Measurements from ENCODE around the gene FBXW5. TPM values are rescaled to one million over a fixed set of nuclear protein-coding genes. Genes with fewer than 3 reads are reported as not detected.

Gene FBXW5
- polyA plus RNA-seq, 1 donor from 2014 or later, result 138 TPM

DNA sequence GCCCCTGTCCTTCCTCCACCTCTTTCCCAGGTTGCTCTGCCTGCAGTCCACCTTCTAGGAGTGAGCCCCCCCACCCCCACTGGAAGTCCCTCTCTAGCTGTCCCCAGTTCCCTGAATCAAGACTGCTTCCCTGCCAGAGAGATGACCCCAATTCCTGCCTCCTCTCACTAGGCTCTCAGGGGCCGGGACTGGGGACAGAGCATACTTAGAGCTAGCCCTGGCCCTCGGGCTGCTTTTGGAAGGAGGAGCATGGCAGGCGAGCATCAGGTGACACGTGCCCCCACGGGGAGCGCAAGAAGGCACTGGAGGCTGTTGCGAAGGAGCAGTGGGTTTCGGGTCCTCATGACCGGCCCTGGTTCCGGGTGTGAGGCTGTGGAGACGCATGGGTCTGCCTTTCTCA is 48.5 kb downstream of the FBXW5 start:
- no peaks in the 10 kb centered on the region for H3K79me2 ChIP-seq (replicated peaks; ENCODE audit: insufficient read depth, low read length)
- H3K27me3 ChIP-seq (ENCODE audit: insufficient read depth, low read depth, low read length), result no peaks in the 10 kb centered on the region
- no peaks in the 10 kb centered on the region for H4K20me1 ChIP-seq (ENCODE audit: insufficient read depth)
- H3K9me2 ChIP-seq (ENCODE audit: insufficient read depth, low read length), result no peaks in the 10 kb centered on the region
- no peak overlapping the region for H3K4me2 ChIP-seq (ENCODE audit: low read length)
- H3K36me3 ChIP-seq (ENCODE audit: insufficient read depth, low read length), result no peaks in the 10 kb centered on the region
- no peak overlapping the region for H2AFZ ChIP-seq (ENCODE audit: low read depth, low read length)
- H3K4me3 ChIP-seq (ENCODE audit: low read length), result no peak overlapping the region
- H3K9me3 ChIP-seq (ENCODE audit: low read length), result no peaks in the 10 kb centered on the region
- no peak overlapping the region for H3K27ac ChIP-seq (ENCODE audit: low read length)
- H3F3A ChIP-seq (ENCODE audit: insufficient read depth, low read length, poor library complexity, severe bottlenecking), result no peaks in the 10 kb centered on the region
- TF ChIP-seq, protein P1, sequence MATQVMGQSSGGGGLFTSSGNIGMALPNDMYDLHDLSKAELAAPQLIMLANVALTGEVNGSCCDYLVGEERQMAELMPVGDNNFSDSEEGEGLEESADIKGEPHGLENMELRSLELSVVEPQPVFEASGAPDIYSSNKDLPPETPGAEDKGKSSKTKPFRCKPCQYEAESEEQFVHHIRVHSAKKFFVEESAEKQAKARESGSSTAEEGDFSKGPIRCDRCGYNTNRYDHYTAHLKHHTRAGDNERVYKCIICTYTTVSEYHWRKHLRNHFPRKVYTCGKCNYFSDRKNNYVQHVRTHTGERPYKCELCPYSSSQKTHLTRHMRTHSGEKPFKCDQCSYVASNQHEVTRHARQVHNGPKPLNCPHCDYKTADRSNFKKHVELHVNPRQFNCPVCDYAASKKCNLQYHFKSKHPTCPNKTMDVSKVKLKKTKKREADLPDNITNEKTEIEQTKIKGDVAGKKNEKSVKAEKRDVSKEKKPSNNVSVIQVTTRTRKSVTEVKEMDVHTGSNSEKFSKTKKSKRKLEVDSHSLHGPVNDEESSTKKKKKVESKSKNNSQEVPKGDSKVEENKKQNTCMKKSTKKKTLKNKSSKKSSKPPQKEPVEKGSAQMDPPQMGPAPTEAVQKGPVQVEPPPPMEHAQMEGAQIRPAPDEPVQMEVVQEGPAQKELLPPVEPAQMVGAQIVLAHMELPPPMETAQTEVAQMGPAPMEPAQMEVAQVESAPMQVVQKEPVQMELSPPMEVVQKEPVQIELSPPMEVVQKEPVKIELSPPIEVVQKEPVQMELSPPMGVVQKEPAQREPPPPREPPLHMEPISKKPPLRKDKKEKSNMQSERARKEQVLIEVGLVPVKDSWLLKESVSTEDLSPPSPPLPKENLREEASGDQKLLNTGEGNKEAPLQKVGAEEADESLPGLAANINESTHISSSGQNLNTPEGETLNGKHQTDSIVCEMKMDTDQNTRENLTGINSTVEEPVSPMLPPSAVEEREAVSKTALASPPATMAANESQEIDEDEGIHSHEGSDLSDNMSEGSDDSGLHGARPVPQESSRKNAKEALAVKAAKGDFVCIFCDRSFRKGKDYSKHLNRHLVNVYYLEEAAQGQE (IDR thresholded peaks at IDR 0.05; ENCODE audit: borderline replicate concordance), result no peak
- no peak for TF ChIP-seq EZH2 (IDR thresholded peaks at IDR 0.05; ENCODE audit: borderline replicate concordance, insufficient read depth, low read length, poor library complexity, severe bottlenecking)
- TF ChIP-seq TAF1 (IDR thresholded peaks at IDR 0.05; ENCODE audit: low read depth), result no peak
- TF ChIP-seq POLR2AphosphoS5 (IDR thresholded peaks at IDR 0.05), result no peak
- TF ChIP-seq MXI1 (conservative IDR thresholded peaks at IDR 0.05; ENCODE audit: poor library complexity, severe bottlenecking), result no peak
- TF ChIP-seq RAD21 (conservative IDR thresholded peaks at IDR 0.05), result no peak
- TF ChIP-seq EP300 (conservative IDR thresholded peaks at IDR 0.05; ENCODE audit: poor library complexity, severe bottlenecking), result no peak
- TF ChIP-seq, protein P2, sequence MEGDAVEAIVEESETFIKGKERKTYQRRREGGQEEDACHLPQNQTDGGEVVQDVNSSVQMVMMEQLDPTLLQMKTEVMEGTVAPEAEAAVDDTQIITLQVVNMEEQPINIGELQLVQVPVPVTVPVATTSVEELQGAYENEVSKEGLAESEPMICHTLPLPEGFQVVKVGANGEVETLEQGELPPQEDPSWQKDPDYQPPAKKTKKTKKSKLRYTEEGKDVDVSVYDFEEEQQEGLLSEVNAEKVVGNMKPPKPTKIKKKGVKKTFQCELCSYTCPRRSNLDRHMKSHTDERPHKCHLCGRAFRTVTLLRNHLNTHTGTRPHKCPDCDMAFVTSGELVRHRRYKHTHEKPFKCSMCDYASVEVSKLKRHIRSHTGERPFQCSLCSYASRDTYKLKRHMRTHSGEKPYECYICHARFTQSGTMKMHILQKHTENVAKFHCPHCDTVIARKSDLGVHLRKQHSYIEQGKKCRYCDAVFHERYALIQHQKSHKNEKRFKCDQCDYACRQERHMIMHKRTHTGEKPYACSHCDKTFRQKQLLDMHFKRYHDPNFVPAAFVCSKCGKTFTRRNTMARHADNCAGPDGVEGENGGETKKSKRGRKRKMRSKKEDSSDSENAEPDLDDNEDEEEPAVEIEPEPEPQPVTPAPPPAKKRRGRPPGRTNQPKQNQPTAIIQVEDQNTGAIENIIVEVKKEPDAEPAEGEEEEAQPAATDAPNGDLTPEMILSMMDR (IDR thresholded peaks at IDR 0.05; ENCODE audit: poor library complexity, severe bottlenecking), result no peak
- no peak for TF ChIP-seq SMC3 (conservative IDR thresholded peaks at IDR 0.05; ENCODE audit: poor library complexity)
- no peak overlapping the region for H3K9ac ChIP-seq (ENCODE audit: low read length)

DNA sequence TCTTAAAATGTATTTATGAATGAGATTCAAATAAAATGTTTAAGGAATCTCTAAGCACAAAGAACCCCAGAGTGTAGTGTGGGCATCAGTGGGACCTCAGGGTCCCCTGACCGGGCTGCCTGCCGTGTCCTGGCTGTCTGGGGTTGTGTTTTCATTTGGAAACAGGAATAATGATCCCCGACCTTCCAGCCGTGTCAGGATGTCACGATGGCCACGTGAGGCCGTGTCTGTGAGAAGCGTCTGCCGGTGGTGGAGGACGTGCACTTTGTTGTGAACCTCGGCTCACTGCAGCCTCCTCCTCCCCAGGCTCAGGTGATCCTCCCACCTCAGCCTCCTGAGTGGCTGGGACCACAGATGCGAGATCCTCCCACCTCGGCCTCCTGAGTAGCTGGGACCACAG is 53.9 kb downstream of the FBXW5 start:
- Histone ChIP-seq H2AFZ (ENCODE audit: low read depth, low read length) (no peak overlapping the region), H3K9me2 (ENCODE audit: insufficient read depth, low read length) (no peaks in the 10 kb centered on the region), H3K27me3 (ENCODE audit: insufficient read depth, low read depth, low read length) (no peaks in the 10 kb centered on the region), H3K36me3 (ENCODE audit: insufficient read depth, low read length) (no peaks in the 10 kb centered on the region), H3K4me3 (ENCODE audit: low read length) (no peak overlapping the region), H3K27ac (ENCODE audit: low read length) (no peak overlapping the region), H4K20me1 (ENCODE audit: insufficient read depth) (no peaks in the 10 kb centered on the region), H3K4me2 (ENCODE audit: low read length) (no peak overlapping the region), H3F3A (ENCODE audit: insufficient read depth, low read length, poor library complexity, severe bottlenecking) (no peaks in the 10 kb centered on the region), H3K9ac (ENCODE audit: low read length) (no peak overlapping the region), H3K9me3 (ENCODE audit: low read length) (no peaks in the 10 kb centered on the region), H3K79me2 (replicated peaks; ENCODE audit: insufficient read depth, low read length) (peaks cover 7% of the 10 kb centered on the region)
- TF ChIP-seq RAD21 (conservative IDR thresholded peaks at IDR 0.05) (no peak), EP300 (conservative IDR thresholded peaks at IDR 0.05; ENCODE audit: poor library complexity, severe bottlenecking) (no peak), TAF1 (IDR thresholded peaks at IDR 0.05; ENCODE audit: low read depth) (no peak), POLR2AphosphoS5 (IDR thresholded peaks at IDR 0.05) (no peak), EZH2 (IDR thresholded peaks at IDR 0.05; ENCODE audit: borderline replicate concordance, insufficient read depth, low read length, poor library complexity, severe bottlenecking) (no peak), SMC3 (conservative IDR thresholded peaks at IDR 0.05; ENCODE audit: poor library complexity) (no peak), MXI1 (conservative IDR thresholded peaks at IDR 0.05; ENCODE audit: poor library complexity, severe bottlenecking) (no peak)
- TF ChIP-seq, protein P1 (IDR thresholded peaks at IDR 0.05; ENCODE audit: borderline replicate concordance), result no peak
- TF ChIP-seq, protein P2 (IDR thresholded peaks at IDR 0.05; ENCODE audit: poor library complexity, severe bottlenecking), result no peak
